ENCODE results near the gene FER. TPM values are rescaled to one million over a fixed set of nuclear protein-coding genes. Genes with fewer than 3 reads are reported as not detected.

Gene FER
- total RNA-seq, 1 donor: 10.7 TPM

DNA sequence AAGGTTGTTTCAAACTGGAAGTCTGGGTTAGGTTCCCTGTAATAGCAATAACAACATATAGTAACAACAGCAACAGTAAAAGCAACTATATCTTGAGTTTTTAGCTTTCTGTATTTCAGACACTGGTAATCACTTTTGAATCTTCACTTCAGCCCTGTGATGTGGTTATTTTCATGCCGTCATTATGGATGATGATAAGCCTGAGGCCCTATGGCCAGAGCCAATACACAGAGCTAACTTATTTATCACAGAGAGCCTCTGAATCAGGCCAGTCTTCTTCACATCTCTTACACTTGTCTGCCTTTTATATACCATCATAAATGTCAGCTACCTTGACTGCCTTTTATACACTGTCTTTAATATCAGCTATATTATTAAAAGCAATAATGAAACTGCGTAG, 329.0 kb downstream of the FER start:
- no peaks in the 10 kb centered on the region for H3K9me3 ChIP-seq (ENCODE audit: low read depth, low read length)
- H3K27me3 ChIP-seq (ENCODE audit: insufficient read depth, low read length): no peaks in the 10 kb centered on the region
- no peak overlapping the region for H3K4me3 ChIP-seq (ENCODE audit: low read length)
- H3K4me1 ChIP-seq (ENCODE audit: insufficient read depth, low read length): no peaks in the 10 kb centered on the region

DNA sequence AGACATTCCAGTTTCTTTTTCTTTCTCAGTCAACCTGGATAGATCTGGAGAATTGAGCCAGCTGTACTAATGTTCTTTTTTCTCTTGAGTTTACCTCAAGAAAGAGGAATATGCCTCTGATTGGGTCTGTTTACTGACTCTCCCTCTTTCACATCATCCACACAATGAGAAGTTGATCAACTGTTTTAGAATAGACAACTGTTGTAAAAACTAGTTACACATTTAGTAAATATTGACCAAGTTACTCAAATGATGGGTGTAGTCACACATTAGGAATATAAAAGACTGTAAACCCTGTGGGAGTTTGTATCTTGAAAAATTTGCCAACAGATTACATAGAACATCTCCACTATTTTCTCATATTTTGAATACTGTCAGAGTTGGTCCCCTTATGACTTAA, 330.8 kb downstream of the FER start:
- Histone ChIP-seq H3K27me3 (ENCODE audit: insufficient read depth, low read length) (no peaks in the 10 kb centered on the region), H3K4me1 (ENCODE audit: insufficient read depth, low read length) (no peaks in the 10 kb centered on the region), H3K4me3 (ENCODE audit: low read length) (no peak overlapping the region), H3K9me3 (ENCODE audit: low read depth, low read length) (no peaks in the 10 kb centered on the region)

- no peaks in the 10 kb centered on the region for H3K27me3 ChIP-seq (ENCODE audit: insufficient read depth, low read length)
- no peaks in the 10 kb centered on the region for H3K9me3 ChIP-seq (ENCODE audit: low read depth, low read length)
- H3K4me1 ChIP-seq (ENCODE audit: insufficient read depth, low read length): no peaks in the 10 kb centered on the region
- H3K4me3 ChIP-seq (ENCODE audit: low read length): no peak overlapping the region
Observed at GRCh38 chr5:109080481-109080880, 332.8 kb downstream of the FER start.

DNA sequence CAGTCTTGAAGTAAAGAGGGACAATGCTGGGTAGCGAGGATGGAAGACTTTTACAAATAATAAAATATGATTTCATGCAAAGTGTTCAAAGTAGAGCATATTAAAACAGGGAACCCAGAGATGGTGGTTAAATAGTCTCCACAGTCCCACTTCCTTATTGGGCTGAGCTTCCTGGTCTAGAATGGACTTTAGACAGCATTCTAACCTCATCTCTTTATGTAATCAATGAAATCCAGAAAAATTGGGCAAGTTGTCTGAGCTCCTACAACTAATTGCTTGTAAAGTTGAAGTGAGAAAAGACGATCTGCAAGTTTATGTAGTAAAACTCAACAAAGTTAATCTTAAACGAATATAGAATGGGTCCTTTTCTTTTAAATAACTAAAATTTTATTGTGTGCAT, 333.2 kb downstream of the FER start:
- H3K9me3 ChIP-seq (ENCODE audit: low read depth, low read length): no peaks in the 10 kb centered on the region
- no peaks in the 10 kb centered on the region for H3K27me3 ChIP-seq (ENCODE audit: insufficient read depth, low read length)
- H3K4me1 ChIP-seq (ENCODE audit: insufficient read depth, low read length): no peaks in the 10 kb centered on the region
- H3K4me3 ChIP-seq (ENCODE audit: low read length): no peak overlapping the region

- H3K9me3 ChIP-seq (ENCODE audit: low read depth, low read length): no peaks in the 10 kb centered on the region
- H3K4me1 ChIP-seq (ENCODE audit: insufficient read depth, low read length): no peaks in the 10 kb centered on the region
- H3K4me3 ChIP-seq (ENCODE audit: low read length): no peak overlapping the region
- no peaks in the 10 kb centered on the region for H3K27me3 ChIP-seq (ENCODE audit: insufficient read depth, low read length)
Observed at GRCh38 chr5:109083937-109084336, 336.2 kb downstream of the FER start.

- Histone ChIP-seq H3K4me1 (ENCODE audit: insufficient read depth, low read length) (no peaks in the 10 kb centered on the region), H3K9me3 (ENCODE audit: low read depth, low read length) (no peaks in the 10 kb centered on the region), H3K4me3 (ENCODE audit: low read length) (no peak overlapping the region), H3K27me3 (ENCODE audit: insufficient read depth, low read length) (no peaks in the 10 kb centered on the region)
Observed at GRCh38 chr5:109089191-109089590, 341.5 kb downstream of the FER start.

- no peaks in the 10 kb centered on the region for H3K4me1 ChIP-seq (ENCODE audit: insufficient read depth, low read length)
- no peaks in the 10 kb centered on the region for H3K27me3 ChIP-seq (ENCODE audit: insufficient read depth, low read length)
- H3K4me3 ChIP-seq (ENCODE audit: low read length): no peak overlapping the region
Observed at GRCh38 chr5:109099081-109099480, 351.4 kb downstream of the FER start.

GRCh38 chr5:109100971-109101370, 353.3 kb downstream of the FER start:
- H3K4me1 ChIP-seq (ENCODE audit: insufficient read depth, low read length): no peaks in the 10 kb centered on the region

More at GRCh38 chr5:109099081-109099480, 351.4 kb downstream of the FER start:
- H3K9me3 ChIP-seq (ENCODE audit: low read depth, low read length): no peaks in the 10 kb centered on the region

GRCh38 chr5:109102096-109102690, 354.5 kb downstream of the FER start:
- no peaks in the 10 kb centered on the region for H3K4me1 ChIP-seq (ENCODE audit: insufficient read depth, low read length)
- H3K9me3 ChIP-seq (ENCODE audit: low read depth, low read length): no peaks in the 10 kb centered on the region
- no peak overlapping the region for H3K4me3 ChIP-seq (ENCODE audit: low read length)
- H3K27me3 ChIP-seq (ENCODE audit: insufficient read depth, low read length): no peaks in the 10 kb centered on the region

More at GRCh38 chr5:109100971-109101370, 353.3 kb downstream of the FER start:
- no peak overlapping the region for H3K4me3 ChIP-seq (ENCODE audit: low read length)
- no peaks in the 10 kb centered on the region for H3K9me3 ChIP-seq (ENCODE audit: low read depth, low read length)
- H3K27me3 ChIP-seq (ENCODE audit: insufficient read depth, low read length): no peaks in the 10 kb centered on the region

DNA sequence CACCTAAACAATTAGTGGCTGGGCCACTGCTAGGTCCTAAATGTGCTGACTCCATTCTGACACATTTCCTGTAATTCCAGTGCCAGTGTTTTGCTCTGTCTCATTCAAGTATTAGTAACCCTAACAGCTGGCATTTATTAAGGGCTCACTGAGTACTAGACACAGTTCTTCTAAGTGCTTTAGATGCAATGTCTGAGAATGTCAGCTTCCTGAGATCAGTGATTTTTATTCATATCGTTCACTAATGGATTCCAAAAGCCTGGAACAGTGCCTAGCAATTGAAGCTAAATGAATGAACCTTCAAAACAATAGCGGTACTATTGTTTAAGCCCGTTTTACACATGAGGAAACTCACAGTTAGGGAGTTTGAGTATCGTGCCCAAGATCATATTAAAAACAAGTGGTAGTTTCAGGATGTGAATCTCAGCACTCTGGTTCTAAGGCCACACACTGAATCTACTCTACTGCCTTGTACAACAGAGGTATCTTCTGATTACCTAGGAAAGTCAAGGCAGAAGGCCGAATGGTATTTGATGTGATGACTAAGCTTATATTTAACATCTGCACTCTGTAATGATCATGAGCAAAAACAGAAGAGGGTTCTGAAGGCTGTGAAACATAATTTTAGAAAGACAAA, 358.1 kb downstream of the FER start:
- H3K4me1 ChIP-seq (ENCODE audit: insufficient read depth, low read length): no peaks in the 10 kb centered on the region
- no peaks in the 10 kb centered on the region for H3K27me3 ChIP-seq (ENCODE audit: insufficient read depth, low read length)
- no peak overlapping the region for H3K4me3 ChIP-seq (ENCODE audit: low read length)
- no peaks in the 10 kb centered on the region for H3K9me3 ChIP-seq (ENCODE audit: low read depth, low read length)

DNA sequence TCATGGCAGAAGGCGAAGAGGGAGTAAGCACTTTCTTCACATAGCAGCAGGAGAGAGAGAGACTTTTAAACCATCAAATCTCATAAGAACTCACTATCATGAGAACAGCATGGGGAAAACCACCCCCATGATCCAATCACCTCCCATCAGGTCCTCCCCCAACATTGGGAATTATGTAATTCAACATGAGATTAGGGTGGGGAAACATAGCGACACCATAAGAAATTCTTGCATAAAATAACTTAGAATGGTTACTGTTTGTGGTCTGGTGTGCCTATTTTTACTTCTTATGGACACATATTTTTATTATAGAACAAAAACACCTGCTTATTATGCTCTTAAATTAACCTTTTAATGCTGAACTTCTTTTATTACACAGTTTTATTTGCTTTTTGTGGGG, 364.0 kb downstream of the FER start:
- H3K4me3 ChIP-seq (ENCODE audit: low read length): no peak overlapping the region
- no peaks in the 10 kb centered on the region for H3K27me3 ChIP-seq (ENCODE audit: insufficient read depth, low read length)
- H3K4me1 ChIP-seq (ENCODE audit: insufficient read depth, low read length): no peaks in the 10 kb centered on the region
- H3K9me3 ChIP-seq (ENCODE audit: low read depth, low read length): no peaks in the 10 kb centered on the region

- H3K4me1 ChIP-seq (ENCODE audit: insufficient read depth, low read length): no peaks in the 10 kb centered on the region
- H3K27me3 ChIP-seq (ENCODE audit: insufficient read depth, low read length): no peaks in the 10 kb centered on the region
- no peak overlapping the region for H3K4me3 ChIP-seq (ENCODE audit: low read length)
- H3K9me3 ChIP-seq (ENCODE audit: low read depth, low read length): no peaks in the 10 kb centered on the region
Observed at GRCh38 chr5:109113608-109114007, 365.9 kb downstream of the FER start.

- Histone ChIP-seq H3K27me3 (ENCODE audit: insufficient read depth, low read length) (no peaks in the 10 kb centered on the region), H3K4me1 (ENCODE audit: insufficient read depth, low read length) (no peaks in the 10 kb centered on the region), H3K4me3 (ENCODE audit: low read length) (no peak overlapping the region), H3K9me3 (ENCODE audit: low read depth, low read length) (peaks cover 10% of the 10 kb centered on the region)
Observed at GRCh38 chr5:109121225-109121624, 373.5 kb downstream of the FER start.

- Histone ChIP-seq H3K27me3 (ENCODE audit: insufficient read depth, low read length) (no peaks in the 10 kb centered on the region), H3K4me1 (ENCODE audit: insufficient read depth, low read length) (no peaks in the 10 kb centered on the region), H3K9me3 (ENCODE audit: low read depth, low read length) (peaks cover 4% of the 10 kb centered on the region), H3K4me3 (ENCODE audit: low read length) (no peak overlapping the region)
Observed at GRCh38 chr5:109125755-109126429, 378.2 kb downstream of the FER start.

GRCh38 chr5:109126481-109126880, 378.8 kb downstream of the FER start:
- H3K4me1 ChIP-seq (ENCODE audit: insufficient read depth, low read length): no peaks in the 10 kb centered on the region
- no peak overlapping the region for H3K4me3 ChIP-seq (ENCODE audit: low read length)
- no peaks in the 10 kb centered on the region for H3K9me3 ChIP-seq (ENCODE audit: low read depth, low read length)
- no peaks in the 10 kb centered on the region for H3K27me3 ChIP-seq (ENCODE audit: insufficient read depth, low read length)

- no peaks in the 10 kb centered on the region for H3K4me1 ChIP-seq (ENCODE audit: insufficient read depth, low read length)
- H3K4me3 ChIP-seq (ENCODE audit: low read length): no peak overlapping the region
- no peaks in the 10 kb centered on the region for H3K9me3 ChIP-seq (ENCODE audit: low read depth, low read length)
- H3K27me3 ChIP-seq (ENCODE audit: insufficient read depth, low read length): no peaks in the 10 kb centered on the region
Observed at GRCh38 chr5:109136906-109137305, 389.2 kb downstream of the FER start.

Data from mononuclear cell (primary cell).